HG03025 (cell line): ENCODE measurements around the gene KLK8.

Experiments
- ATAC-seq: cut with Tn5 transposase; IDR thresholded peaks from one replicate; pipeline ENCODE4 v1.9.1; 2021; ENCODE audit warnings: mild to moderate bottlenecking, moderate library complexity; ENCODE audit not compliant: unreplicated experiment, low FRiP score

The KLK8 gene

GRCh38 chr19:50957587-50957986 lies 43.8 kb downstream of the KLK8 start:
- no peak for ATAC-seq

- ATAC-seq = no peak
These were observed 48.5 kb downstream of the KLK8 start, which contains the start of gene KLK5 for GRCh38 chr19:50952910-50953309. Gene KLK5, minus strand, starts transcription at chr19:50953038. Its CDS starts 381 bp downstream, at chr19:50952657.

GRCh38 chr19:50949861-50950260 lies 51.5 kb downstream of the KLK8 start:
- ATAC-seq = no peak

GRCh38 chr19:50947123-50947522 lies 54.3 kb downstream of the KLK8 start:
- ATAC-seq = no peak
